22Rv1 (cell line): Measurements from ENCODE around the gene KRT84.
"Not testable (repeated sequence)": the region's sequence is repeated elsewhere in the genome, so short reads cannot be mapped to it uniquely, and the experiment has no call there.

ENCODE experiments used
- CTCF ChIP-seq: fragments of 450-650 bp; IDR thresholded peaks from 2 replicates; pipeline ENCODE4 v1.5.1; 2017; ENCODE audit warnings: mild to moderate bottlenecking
- ZFX ChIP-seq: fragments of 450-650 bp; IDR thresholded peaks from 2 replicates; pipeline ENCODE4 v1.6.1; 2017; ENCODE audit warnings: antibody characterized with exemption, borderline replicate concordance

DNA sequence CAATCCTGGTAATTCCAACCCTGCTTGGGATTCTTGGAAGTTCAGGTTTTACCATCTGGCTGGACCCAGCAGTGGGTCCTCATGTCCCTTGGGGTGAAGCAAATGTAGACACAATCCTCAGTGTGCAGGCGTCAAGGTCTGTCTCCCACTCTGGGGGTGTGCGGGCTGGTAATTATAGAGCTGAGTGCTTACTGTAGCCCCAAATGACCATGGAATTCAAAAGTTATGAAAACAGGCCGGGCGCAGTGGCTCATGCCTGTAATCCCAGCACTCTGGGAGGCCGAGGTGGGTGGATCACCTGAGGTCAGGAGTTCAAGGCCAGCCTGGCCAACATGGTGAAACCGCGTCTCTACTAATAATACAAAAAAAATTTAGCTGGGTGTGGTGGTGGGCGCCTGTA is 40.4 kb downstream of the KRT84 start:
- not testable (repeated sequence) for TF ChIP-seq CTCF, ZFX
